Measurements from ENCODE around the gene ADPRHL1.

ADPRHL1 gene

DNA sequence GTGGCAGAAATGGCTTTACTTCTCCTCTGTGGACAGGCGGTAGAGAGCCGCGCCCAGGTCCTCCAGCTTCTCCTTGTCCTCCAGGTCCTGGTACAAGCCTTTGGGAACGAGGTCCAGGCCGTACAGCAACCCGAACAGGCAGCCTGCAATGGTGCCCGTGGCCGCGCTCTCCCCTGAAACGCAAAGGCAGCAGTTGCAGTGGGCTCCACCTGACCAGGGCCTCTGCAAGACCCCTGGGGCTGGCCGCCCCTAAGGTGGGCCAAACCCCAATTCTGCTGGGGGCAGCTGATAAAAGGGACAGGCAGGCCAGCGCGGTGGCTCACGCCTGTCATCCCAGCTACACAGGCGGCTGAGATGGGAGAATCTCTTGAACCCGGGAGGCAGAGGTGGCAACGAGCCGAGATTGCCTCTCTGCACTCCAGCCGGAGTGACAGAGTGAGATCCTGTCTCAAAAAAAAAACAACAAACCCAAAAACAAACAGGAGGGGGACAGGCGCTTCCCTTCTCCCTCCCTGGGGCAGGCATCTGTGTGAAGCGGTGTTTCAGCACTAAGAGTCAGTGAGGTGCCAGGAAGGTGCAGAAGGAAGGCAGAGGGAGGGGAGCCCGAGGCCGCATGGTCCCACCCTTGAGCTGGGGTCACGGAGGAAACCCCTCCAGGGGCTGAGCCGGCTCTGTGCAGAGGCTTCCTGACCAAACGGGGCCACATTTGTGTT is 30.3 kb downstream of the ADPRHL1 start:
- TF ChIP-seq CTCF (IDR thresholded peaks at IDR 0.05; ENCODE audit: insufficient read depth, low read length, missing control alignments), result no peak

DNA sequence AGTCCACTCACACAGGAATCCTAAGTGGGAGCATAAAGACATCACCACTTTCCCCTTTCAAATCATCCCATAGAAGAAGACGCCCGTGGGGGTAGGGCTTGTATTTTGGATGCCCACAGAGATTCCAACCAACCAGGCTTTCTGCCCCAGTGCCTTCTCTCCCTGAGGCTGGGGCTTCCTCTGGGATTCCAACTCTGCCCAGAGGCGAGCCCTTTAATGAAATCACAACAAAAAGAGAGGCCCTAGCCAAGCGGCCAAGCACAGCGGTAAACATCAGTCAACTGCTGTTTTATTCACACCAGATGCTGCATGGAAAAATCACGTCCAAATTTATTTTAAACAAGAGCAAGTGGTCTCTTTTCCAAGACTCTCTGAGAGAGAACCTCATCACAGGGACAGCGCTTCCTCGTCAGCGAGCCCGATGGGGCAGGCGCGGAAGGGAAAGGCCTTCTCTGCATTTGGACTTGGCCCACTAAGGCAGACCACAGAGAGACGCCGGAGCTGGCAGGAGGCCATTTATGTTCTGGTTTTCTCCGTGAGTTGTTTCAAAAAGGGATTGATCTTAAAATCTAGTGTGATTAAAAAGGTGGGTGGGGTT is 31.5 kb downstream of the ADPRHL1 start:
- DNase-seq (ENCODE audit: low read depth, low spot score), result no peak
- ChIA-PET POLR2A (no interaction called here), CTCF (no interaction called here)
- no peak overlapping the region for H3K4me3 ChIP-seq (ENCODE audit: low read depth, low read length)
- no peak for TF ChIP-seq CTCF (IDR thresholded peaks at IDR 0.05; ENCODE audit: insufficient read depth, low read length, missing control alignments)

More for the DNA sequence above, 30.3 kb downstream of the ADPRHL1 start:
- ChIA-PET CTCF (no interaction called here), POLR2A (no interaction called here)
- DNase-seq (ENCODE audit: low read depth, low spot score), result no peak
- no peak overlapping the region for H3K4me3 ChIP-seq (ENCODE audit: low read depth, low read length)

DNA sequence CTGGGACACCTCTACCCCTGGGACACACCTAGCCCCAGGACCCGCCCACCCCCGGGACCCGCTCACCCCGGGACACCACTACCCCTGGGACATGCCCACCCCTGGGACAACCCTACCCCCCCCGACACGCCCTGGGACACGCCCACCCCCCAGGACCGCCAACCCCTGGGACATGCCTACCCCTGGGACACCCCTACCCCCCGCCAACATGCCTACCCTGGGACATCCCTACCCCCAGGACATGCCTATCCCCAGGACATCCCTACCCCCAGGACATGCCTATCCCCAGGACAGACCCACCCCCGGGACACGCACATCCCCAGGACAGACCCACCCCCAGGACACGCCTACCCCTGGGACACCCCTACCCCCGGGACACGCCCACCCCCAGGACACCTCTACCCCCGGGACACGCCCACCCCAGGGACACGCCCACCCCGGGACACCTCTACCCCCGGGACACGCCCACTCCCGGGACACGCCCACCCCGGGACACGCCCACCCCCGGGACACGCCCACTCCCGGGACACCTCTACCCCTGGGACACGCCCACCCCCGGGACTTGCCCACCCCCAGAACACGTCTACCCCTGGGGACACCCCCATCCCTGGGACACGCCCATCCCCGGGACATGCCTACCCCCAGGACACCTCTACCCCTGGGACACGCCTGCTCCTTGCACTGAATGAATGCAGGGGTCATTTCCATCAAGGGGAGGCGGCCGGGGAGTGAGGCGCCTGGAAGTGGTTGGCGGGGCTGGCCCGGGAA is 32.3 kb downstream of the ADPRHL1 start:
- POLR2A ChIA-PET, result no interaction called here
- CTCF ChIA-PET, result no interaction called here
- TF ChIP-seq CTCF (IDR thresholded peaks at IDR 0.05; ENCODE audit: insufficient read depth, low read length, missing control alignments), result no peak
- no peak overlapping the region for H3K4me3 ChIP-seq (ENCODE audit: low read depth, low read length)
- no peak for DNase-seq (ENCODE audit: low read depth, low spot score)

DNA sequence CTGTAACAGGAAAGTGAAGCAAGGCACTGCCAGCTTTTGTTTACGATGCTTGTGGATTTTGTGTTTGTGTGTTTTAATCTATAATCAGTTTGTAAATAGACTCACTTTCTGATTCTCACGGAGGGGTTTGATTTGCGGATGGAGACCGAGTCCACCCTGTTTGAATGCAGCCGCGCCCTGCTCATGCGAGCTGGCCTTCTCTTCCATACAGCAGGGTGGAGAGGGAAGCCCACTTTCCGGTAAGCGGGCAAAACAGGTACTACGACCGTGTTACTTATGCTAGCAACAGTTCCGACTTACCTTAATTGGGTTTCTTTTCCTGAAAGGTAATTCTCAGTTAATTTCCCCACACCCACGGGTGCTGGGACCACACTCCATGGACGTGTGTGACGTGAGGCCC is 33.1 kb downstream of the ADPRHL1 start:
- POLR2A ChIA-PET, result no interaction called here
- TF ChIP-seq CTCF (IDR thresholded peaks at IDR 0.05; ENCODE audit: insufficient read depth, low read length, missing control alignments), result no peak
- DNase-seq (ENCODE audit: low read depth, low spot score), result no peak
- CTCF ChIA-PET, result no interaction called here
- no peak overlapping the region for H3K4me3 ChIP-seq (ENCODE audit: low read depth, low read length)

GRCh38 chr13:113419531-113420193 is 33.6 kb downstream of the ADPRHL1 start:
- ChIA-PET CTCF (no interaction called here), POLR2A (no interaction called here)
- H3K4me3 ChIP-seq (ENCODE audit: low read depth, low read length), result no peak overlapping the region
- TF ChIP-seq CTCF (IDR thresholded peaks at IDR 0.05; ENCODE audit: insufficient read depth, low read length, missing control alignments), result no peak
- DNase-seq (ENCODE audit: low read depth, low spot score), result no peak

GRCh38 chr13:113418722-113419049 is 34.6 kb downstream of the ADPRHL1 start:
- ChIA-PET CTCF (interaction anchor here (0.9 to 1.1 kb wide), 2 partner anchors 19 to 34 kb away, joined by 3 read pairs; no protein-coding TSS in a partner anchor), POLR2A (no interaction called here)
- no peak overlapping the region for H3K4me3 ChIP-seq (ENCODE audit: low read depth, low read length)
- TF ChIP-seq CTCF (IDR thresholded peaks at IDR 0.05; ENCODE audit: insufficient read depth, low read length, missing control alignments), result no peak
- no peak for DNase-seq (ENCODE audit: low read depth, low spot score)
